Measurements from ENCODE around the gene PCDHGA8. TPM values are rescaled to one million over a fixed set of nuclear protein-coding genes. Genes with fewer than 3 reads are reported as not detected.
"Not testable (repeated sequence)": the region's sequence is repeated elsewhere in the genome, so short reads cannot be mapped to it uniquely, and the experiment has no call there.

PCDHGA8 gene
- 1.2 TPM for total RNA-seq
- long read RNA-seq, full-length matches to known transcripts: 1 of 1 reads
- long read RNA-seq, partial matches to known transcripts: 0 of 1 reads
- long read RNA-seq, other reads (novel, unspliced or antisense): 0 of 1 reads

- peaks cover 36% of the 10 kb centered on the region for H3K9me3 ChIP-seq
- no peak for ATAC-seq
- H3K36me3 ChIP-seq: no peaks in the 10 kb centered on the region
- no peak within 1 kb of the TSS for H3K27ac ChIP-seq
- DNase-seq: no peak
- TF ChIP-seq CTCF (IDR thresholded peaks at IDR 0.05): peak; percentile 12
- peaks cover 16% of the 10 kb centered on the region for H3K27me3 ChIP-seq
- no peak within 1 kb of the TSS for H3K4me3 ChIP-seq
- no peaks in the 10 kb centered on the region for H3K4me1 ChIP-seq
- intact Hi-C loops (cut with DNase I): no loop called here
These were observed at the start of gene PCDHGA8 for GRCh38 chr5:141392429-141393198. Gene PCDHGA8, plus strand, starts transcription at chr5:141392633. Its CDS starts 181 bp downstream, at chr5:141392814.

GRCh38 chr5:141342773-141343172 is 49.7 kb upstream of the PCDHGA8 start:
- no peak overlapping the region for H3K4me3 ChIP-seq
- H3K9me3 ChIP-seq: peaks cover 19% of the 10 kb centered on the region
- no peaks in the 10 kb centered on the region for H3K36me3 ChIP-seq
- no peak for TF ChIP-seq CTCF (IDR thresholded peaks at IDR 0.05)
- no peak for ATAC-seq
- intact Hi-C loops (cut with DNase I): no loop called here
- DNase-seq: no peak
- H3K4me1 ChIP-seq: no peaks in the 10 kb centered on the region
- peaks cover 6% of the 10 kb centered on the region for H3K27me3 ChIP-seq
- H3K27ac ChIP-seq: no peak overlapping the region

GRCh38 chr5:141343242-141343952 is 49.0 kb upstream of the PCDHGA8 start, which contains the start of gene PCDHGA3:
Gene PCDHGA3, plus strand, starts transcription at chr5:141343829. Its CDS starts 205 bp downstream, at chr5:141344034.
- peak within 1 kb of the TSS; percentile 21 for H3K4me3 ChIP-seq
- H3K27ac ChIP-seq: no peak within 1 kb of the TSS
- no peaks in the 10 kb centered on the region for H3K4me1 ChIP-seq
- H3K27me3 ChIP-seq: peaks cover 6% of the 10 kb centered on the region
- intact Hi-C loops (cut with DNase I): no loop called here
- DNase-seq (no peak), ATAC-seq (no peak)
- H3K9me3 ChIP-seq: peaks cover 19% of the 10 kb centered on the region
- no peaks in the 10 kb centered on the region for H3K36me3 ChIP-seq
- TF ChIP-seq CTCF (IDR thresholded peaks at IDR 0.05): peak; percentile 24

- no peaks in the 10 kb centered on the region for H3K4me1 ChIP-seq
- DNase-seq (no peak), ATAC-seq (no peak)
- H3K4me3 ChIP-seq: peak overlapping the region; percentile 21
- no peak overlapping the region for H3K27ac ChIP-seq
- H3K9me3 ChIP-seq: peaks cover 19% of the 10 kb centered on the region
- intact Hi-C loops (cut with DNase I): no loop called here
- no peak for TF ChIP-seq CTCF (IDR thresholded peaks at IDR 0.05)
- H3K36me3 ChIP-seq: no peaks in the 10 kb centered on the region
- peaks cover 6% of the 10 kb centered on the region for H3K27me3 ChIP-seq
These were observed 48.4 kb upstream of the PCDHGA8 start for GRCh38 chr5:141343953-141344463.

GRCh38 chr5:141345327-141345726 is 47.1 kb upstream of the PCDHGA8 start:
- H3K9me3 ChIP-seq: peaks cover 13% of the 10 kb centered on the region
- no peaks in the 10 kb centered on the region for H3K4me1 ChIP-seq
- H3K4me3 ChIP-seq: no peak overlapping the region

GRCh38 chr5:141346017-141346416 is 46.4 kb upstream of the PCDHGA8 start:
- intact Hi-C loops (cut with DNase I); H3K27ac ChIP-seq; H3K36me3 ChIP-seq; H3K4me1 ChIP-seq; ATAC-seq; DNase-seq; H3K4me3 ChIP-seq: not testable (repeated sequence)
- H3K27me3 ChIP-seq: peaks cover 10% of the 10 kb centered on the region
- peaks cover 18% of the 10 kb centered on the region for H3K9me3 ChIP-seq

More at GRCh38 chr5:141345327-141345726, 47.1 kb upstream of the PCDHGA8 start:
- TF ChIP-seq CTCF (IDR thresholded peaks at IDR 0.05): no peak
- no peak overlapping the region for H3K27ac ChIP-seq
- no peaks in the 10 kb centered on the region for H3K36me3 ChIP-seq
- ATAC-seq (no peak), DNase-seq (no peak)
- peaks cover 10% of the 10 kb centered on the region for H3K27me3 ChIP-seq
- intact Hi-C loops (cut with DNase I): no loop called here
